Pons (tissue), 1 donor: Measurements from ENCODE around the gene SETD3.
"Not testable (repeated sequence)": the region's sequence is repeated elsewhere in the genome, so short reads cannot be mapped to it uniquely, and the experiment has no call there.

Experiments used
- DNase-seq: peaks from one replicate; pipeline ENCODE4 v3.0.0-alpha.2; 2016; ENCODE audit warnings: low spot score

SETD3 gene

DNA sequence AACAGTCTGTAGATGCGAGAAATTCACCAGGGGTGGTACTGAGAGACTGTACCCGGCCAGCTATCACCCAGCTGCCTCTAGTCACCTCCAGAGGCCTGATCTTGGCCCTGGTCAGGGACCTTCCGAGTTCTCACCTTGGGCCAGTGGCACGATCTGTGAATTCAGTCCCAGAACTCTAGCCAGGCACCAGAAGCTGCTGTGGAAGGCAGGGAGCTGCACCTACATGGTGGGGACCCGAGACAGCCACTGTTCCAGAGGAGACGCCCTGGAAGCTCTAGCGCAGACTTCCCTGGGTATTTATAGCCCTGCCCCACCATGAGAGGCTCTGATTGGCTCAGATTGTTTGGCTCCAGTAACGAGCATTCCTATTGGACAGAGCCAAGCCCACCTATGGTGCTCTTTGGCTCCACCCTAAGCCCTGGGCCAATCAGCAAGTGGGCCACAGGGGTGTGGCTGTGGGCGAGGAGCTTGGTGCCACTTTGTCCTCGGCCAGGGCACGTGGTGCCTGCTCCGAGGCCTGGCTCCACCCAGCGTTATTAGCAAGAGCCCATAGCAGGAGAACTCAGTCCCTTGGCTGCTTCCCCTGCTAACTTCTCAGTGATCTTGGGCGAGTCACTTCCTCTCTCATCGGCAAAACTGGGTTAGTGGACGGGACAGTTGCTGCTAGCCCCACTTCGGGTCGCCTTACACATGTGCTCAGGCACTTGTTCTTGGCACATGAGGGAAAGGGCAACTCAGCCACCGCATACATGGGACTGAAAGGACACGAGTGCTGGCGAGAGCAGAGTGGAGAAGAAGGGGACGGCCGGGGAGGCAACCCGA is 119.7 kb downstream of the SETD3 start:
- no peak for DNase-seq

DNA sequence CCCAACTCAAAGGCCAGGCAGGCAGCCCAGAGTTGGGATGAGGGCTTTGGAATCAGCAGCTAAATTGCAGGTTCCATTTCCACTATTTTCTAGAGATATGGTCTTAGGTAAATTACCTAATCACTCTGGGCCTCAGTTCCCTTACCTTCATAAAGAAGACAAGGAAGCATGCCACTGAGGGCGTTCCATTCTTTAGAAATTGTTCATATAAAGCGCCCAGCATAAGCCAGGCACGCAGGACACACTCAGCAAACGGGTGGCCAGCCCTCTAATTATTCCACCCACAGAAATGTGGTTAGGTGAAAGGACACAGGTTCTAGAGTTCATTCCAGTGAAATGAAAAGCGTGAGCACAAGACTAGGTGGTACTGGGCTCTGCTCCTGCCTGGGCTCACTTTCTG is 120.8 kb downstream of the SETD3 start:
- no peak for DNase-seq

DNA sequence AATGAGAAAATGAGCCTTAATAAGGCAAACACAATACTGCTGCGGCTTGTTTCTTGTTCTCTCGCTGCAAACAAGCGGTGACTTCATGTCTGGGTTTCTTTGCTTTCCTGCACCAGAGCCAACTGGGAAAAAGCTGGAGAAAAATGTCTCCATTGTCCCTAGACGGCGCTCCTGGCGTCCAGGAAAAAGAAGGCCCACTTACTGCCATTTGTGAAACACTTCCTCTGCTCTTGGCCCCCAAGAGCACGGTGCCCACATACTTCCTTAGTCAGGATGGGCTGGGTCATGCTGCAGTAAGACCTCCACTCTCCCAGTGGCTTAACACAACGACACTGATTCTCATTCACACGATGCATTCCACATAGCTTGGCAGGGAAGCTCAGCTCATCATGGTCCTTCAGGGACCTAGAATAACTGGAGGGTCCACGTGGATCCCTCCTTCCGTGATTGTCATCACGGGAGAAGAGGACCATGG is 122.7 kb downstream of the SETD3 start:
- peak; percentile 66 for DNase-seq

DNA sequence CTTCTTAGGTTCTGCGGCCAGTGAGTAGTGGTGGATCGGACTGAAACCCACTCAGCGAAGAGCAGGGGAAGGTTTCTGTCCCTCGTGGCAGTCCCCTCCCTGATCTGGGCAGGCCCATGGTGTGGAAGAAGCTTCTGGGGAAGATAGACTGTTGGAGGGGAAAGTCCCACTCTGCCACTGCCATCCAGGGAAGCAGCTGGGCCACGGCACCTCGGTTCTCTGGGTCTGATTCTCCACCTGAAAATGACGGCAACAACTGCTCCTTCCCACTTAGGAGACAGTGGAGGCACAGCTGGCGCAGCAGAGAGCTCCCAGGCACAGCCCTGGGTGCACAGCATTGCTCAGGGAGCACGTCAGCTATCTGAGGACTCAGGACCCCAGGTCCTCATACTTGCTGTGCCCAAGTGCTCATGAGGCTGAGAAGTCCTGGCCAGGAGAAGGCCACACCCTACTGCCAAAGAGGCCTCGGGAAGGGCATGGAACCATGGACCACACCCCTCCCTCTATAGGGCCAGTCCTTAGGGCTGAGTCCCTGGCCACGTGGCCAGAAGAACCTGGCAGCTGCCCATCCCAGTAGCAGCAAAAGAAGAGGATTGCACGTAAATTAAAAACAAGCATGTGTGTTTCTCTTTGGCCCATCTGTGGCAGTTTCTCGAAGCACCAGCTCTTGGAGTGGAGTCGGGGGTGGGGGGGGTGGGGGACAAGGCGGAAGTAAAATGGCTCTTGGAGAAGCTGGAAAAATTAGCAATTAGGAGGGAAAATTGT is 123.3 kb downstream of the SETD3 start:
- DNase-seq: no peak

DNA sequence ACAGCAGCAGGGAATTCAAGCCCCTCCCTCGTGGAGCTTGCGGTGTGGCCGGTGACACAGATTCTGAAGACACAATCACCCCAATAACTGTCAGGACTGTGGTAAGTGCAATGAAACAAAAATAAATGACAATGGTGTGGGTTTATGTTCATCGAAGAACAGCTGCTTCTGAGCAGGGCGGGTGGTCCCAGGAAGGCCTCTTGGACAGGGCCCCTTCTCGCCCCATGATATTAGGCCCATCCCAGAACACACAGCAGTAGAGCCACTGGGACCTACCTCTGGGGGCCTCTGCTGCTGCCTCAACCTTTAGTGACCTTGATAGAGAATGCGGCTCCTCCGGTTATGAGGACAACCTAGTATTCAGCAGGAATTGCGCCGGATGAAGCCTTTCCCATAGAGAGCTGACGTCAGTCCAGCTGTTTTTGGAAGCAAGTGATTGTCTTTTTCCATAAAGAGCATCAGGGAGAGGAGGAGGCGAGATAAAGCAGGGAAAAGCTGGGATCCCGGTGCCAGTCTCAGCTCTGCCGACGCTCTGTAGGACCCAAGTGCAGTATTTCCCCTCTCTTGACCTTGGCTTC is 124.5 kb downstream of the SETD3 start:
- DNase-seq: no peak

DNA sequence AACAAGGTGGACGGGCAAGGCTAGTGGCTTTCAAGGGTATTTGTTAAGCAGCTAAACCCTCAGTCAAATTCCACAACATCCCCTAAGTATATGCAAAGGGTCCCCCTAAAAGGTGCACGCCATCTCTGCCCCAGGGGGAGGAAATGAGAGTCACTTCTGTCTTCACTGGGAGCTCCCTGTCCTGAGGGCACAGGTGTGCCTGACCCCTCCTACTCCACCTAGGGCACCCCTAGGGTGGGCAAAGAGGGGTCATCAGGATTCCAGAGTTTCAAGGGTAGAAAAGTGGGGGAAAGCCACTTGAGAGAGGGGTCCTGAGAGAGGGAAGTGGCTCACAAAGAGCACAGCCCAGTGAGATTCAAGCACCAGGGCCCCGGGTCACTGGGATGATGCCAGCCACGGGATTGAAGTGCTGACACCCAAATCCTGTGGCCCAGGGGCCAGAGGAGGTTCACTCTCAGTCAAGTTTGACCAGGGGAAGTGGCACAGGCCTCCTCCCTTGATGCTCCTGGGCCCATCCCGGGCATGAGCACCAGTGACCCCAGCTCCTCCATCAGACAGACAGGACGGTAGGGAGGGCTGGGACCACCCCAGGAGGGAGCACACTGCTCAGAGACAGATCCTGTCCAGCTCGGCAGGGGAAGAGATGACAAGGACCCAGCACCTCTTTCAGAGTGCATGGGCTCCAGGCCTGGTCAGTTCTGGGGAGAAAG is 126.3 kb downstream of the SETD3 start:
- DNase-seq: no peak

DNA sequence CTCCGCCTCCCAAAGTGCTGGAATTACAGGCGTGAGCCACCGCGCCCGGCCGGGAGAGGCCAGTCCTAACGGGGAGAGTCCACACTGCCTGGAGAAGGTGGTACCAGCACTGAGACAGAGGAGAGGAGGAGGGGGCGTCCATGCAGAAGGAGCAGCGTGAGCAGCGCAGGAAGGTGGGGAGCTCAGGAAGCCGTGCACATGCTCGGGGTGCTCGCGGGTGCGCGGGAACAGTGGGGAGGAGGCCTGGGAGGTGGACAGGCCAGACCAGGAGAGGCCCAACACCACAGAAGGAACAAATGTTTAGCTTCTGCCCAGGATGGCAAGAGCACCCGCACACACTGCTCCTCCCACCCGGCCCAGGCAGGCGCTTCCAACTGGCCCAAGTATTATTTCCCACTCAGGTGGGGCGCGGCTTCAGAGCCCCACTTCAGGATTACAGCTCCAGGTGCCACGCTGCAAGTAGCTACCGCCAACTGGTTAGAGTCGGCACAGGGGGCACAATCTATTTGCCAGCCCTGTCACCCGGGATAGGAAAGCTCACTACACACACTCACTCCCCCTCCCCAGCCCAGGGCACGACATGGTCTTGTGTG is 127.9 kb downstream of the SETD3 start:
- DNase-seq: no peak

DNA sequence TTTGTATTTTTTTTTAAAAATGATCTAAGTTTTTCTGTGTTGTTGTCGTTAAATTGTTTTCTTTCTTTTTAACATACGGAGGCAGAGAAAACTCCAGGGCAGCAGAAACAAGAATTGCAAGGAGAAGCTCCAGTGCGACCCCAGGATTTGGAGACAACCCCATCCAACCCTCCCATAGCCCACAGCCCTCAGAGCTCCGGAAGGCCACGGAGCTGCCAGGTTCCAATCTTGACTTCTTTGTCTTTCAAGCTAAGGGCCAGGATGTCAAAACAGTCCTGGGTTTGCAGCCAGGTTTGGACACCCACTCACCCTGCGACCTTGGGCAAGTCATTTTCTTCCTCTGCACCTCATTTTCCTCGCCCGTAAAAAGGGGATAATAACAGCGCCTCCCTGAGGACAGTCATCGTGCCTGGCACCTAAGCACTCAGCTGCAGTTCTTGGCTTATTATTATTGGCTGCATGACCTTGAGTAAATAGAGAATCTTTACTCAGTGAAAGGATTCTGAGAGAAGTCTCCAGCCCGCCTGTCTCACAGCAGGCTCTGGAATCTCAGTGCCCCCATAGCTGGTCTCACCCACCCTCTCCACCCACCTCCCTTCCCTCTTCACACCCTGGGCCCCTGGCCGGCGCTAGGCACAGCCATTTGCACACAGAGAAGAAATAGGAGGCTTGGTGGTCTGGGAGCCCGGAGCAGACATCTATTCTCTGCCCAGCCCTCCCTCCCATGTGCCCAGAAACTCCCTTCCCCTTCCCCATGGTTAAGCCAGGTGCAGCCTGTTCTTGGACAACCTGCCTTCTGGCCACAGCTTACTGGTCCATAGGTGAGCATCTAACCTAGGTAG is 129.3 kb downstream of the SETD3 start:
- no peak for DNase-seq

DNA sequence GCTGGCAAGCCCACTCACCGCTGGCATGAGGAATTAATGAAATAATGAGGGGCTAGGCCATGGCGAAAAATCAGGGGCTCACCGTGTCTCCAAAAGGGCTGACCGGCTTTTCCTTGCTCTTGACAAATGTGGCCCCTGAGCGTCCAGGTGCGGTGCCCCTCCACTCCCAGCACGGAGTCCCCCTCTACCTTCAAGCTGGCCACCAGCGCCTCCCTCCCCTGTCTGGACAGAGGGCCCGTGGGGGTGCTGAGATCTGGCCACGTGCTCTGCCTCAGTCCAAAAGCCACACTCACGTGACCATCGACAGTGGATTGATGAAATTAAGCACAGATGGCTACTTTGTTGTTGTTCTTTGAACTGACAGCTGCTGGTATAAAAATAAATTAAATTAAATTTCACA is 129.9 kb downstream of the SETD3 start:
- no peak for DNase-seq

DNA sequence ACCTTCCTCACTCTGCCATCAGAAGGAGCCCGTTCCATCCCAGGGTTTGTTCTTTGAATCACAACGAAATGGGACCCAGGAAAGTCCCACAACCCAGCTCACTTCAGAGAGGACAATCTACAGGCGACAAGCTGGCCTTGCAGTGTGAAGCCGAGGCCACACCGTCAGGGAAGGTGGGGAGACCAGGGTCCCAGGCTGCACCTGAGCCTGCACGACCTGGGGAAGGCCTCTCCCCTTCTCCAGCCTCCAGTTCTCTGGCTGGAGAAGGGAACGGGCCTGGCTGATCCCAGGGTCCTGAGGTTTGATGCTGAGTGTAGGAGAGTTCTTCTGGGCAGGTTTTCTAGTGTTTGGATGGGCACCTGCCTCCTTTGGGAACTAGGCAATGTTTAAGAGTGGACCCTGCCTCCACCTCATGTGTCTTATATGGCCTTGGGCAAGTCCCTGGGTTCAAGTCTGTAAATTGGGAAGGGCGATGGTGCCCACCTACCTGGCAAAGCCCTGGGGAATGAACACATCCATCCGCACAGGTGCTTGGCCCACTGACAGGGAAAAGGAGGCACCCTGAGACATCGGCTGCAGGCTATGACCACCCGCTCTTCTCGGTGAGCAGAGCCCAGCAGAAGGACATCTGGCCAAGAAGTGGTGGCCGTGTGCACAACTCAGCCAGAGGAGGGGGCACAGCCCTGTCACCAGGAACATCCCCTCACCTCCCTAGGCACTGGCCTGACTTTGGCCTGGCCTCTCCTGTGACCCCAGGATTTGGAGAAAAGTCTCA is 130.8 kb downstream of the SETD3 start:
- DNase-seq: no peak

DNA sequence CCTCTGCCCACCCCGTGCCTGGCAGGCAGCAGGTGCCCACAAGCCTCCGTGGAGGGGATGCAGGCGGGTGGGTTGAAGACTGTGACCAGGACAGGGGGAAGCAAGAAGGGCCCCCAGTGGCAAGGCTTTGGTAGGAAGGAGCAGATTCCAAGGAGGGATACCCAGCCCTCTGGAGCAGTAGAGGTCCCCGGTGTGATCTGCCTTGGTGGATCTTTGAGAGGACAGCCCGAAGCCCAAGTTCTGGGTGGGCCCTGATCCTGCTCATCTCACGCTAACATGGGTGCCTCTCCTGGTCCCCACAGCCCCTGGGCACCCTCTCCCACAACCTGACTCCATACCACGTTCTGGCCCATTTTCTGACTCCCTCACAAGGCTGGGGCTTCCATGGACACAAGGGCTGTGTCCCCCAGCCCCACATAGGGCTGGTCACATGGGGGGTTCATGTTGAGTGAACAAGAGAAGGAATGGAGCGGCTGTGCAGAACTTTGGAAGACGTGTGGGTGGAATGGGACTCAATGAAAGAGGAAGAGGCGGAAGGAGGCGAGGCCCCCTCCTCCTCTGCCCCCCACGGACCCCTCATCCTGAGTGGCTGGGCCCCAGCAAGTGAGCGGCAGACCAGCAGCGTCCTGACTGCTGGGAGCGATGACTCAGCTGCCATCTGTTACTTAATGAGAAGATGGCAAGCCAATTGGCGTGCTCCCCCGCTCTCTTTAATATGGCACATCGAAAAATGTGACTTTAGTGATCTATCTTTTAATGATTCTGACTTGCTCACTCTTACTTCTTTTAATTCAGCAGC is 131.6 kb downstream of the SETD3 start:
- DNase-seq: no peak

DNA sequence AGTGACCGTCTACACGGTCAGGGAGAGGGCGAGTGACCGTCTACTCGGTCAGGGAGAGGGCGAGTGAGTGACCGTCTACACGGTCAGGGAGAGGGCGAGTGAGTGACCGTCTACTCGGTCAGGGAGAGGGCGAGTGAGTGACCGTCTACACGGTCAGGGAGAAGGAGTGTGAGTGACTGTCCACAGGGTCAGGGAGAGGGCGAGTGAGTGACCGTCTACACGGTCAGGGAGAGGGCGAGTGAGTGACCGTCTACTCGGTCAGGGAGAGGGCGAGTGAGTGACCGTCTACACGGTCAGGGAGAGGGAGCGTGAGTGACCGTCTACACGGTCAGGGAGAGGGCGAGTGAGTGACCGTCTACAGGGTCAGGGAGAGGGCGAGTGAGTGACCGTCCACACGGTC is 132.4 kb downstream of the SETD3 start:
- DNase-seq: not testable (repeated sequence)
